Mesendoderm (in vitro differentiated cells): ENCODE results near the gene AOPEP.
"Not testable (repeated sequence)": the region's sequence is repeated elsewhere in the genome, so short reads cannot be mapped to it uniquely, and the experiment has no call there.

ENCODE experiments used
- DNase-seq: peaks from one replicate; pipeline ENCODE4 v3.0.0; 2013
- H2AK5ac ChIP-seq: 2 replicates; pipeline ENCODE4 v1.6.1; 2013; ENCODE audit warnings: low read length, inconsistent platforms
- H2BK120ac ChIP-seq: 2 replicates; pipeline ENCODE4 v1.6.1; 2013; ENCODE audit warnings: low read depth, mild to moderate bottlenecking, low read length, moderate library complexity, mixed read lengths
- H2BK15ac ChIP-seq: replicated peaks from 2 replicates; pipeline ENCODE4 v1.6.1; 2013; ENCODE audit warnings: low read depth, mild to moderate bottlenecking, moderate library complexity
- H2BK5ac ChIP-seq: 2 replicates; pipeline ENCODE4 v1.6.1; 2013; ENCODE audit warnings: low read length, inconsistent platforms
- H3K18ac ChIP-seq: 2 replicates; pipeline ENCODE4 v1.6.1; 2013; ENCODE audit warnings: mild to moderate bottlenecking, low read length, mixed read lengths
- H3K23ac ChIP-seq: one replicate; pipeline ENCODE4 v1.6.1; 2013; ENCODE audit warnings: low read length
- H3K27ac ChIP-seq: 2 replicates; pipeline ENCODE4 v1.5.1; 2013; ENCODE audit warnings: low read depth, mild to moderate bottlenecking, inconsistent platforms, low read length, moderate library complexity
- H3K27me3 ChIP-seq: 2 replicates; pipeline ENCODE4 v1.6.1; 2013; ENCODE audit warnings: low read length, control low read depth, mild to moderate bottlenecking, inconsistent platforms; ENCODE audit not compliant: insufficient read depth, poor library complexity
- H3K36me3 ChIP-seq: 2 replicates; pipeline ENCODE4 v1.6.1; 2013; ENCODE audit warnings: low read length, inconsistent platforms; ENCODE audit not compliant: control insufficient read depth, insufficient read depth
- H3K4ac ChIP-seq: one replicate; pipeline ENCODE4 v1.6.1; 2013; ENCODE audit warnings: low read depth, mild to moderate bottlenecking, low read length, moderate library complexity
- H3K4me1 ChIP-seq: 2 replicates; pipeline ENCODE4 v1.6.1; 2013; ENCODE audit warnings: low read depth, low read length, inconsistent platforms; ENCODE audit not compliant: control insufficient read depth
- H3K4me2 ChIP-seq: 2 replicates; pipeline ENCODE4 v1.6.1; 2013; ENCODE audit warnings: low read length
- H3K4me3 ChIP-seq: 2 replicates; pipeline ENCODE4 v1.5.1; 2013; ENCODE audit warnings: mild to moderate bottlenecking, low read length
- H3K56ac ChIP-seq: one replicate; pipeline ENCODE4 v1.6.1; 2013; ENCODE audit warnings: low read length
- H3K79me1 ChIP-seq: 2 replicates; pipeline ENCODE4 v1.6.1; 2013; ENCODE audit warnings: low read length, inconsistent platforms
- H3K79me2 ChIP-seq: 2 replicates; pipeline ENCODE4 v1.6.1; 2013; ENCODE audit warnings: mild to moderate bottlenecking, low read length; ENCODE audit not compliant: control insufficient read depth, insufficient read depth
- H3K9ac ChIP-seq: 2 replicates; pipeline ENCODE4 v1.6.1; 2013; ENCODE audit warnings: low read length, inconsistent platforms
- H4K5ac ChIP-seq: one replicate; pipeline ENCODE4 v1.6.1; 2013; ENCODE audit warnings: low read length
- H4K8ac ChIP-seq: one replicate; pipeline ENCODE4 v1.6.1; 2013; ENCODE audit warnings: low read depth, mild to moderate bottlenecking, control low read depth, low read length, moderate library complexity
- WGBS: extraction: QIAGEN DNeasy Blood & Tissue Kit; methylation state at CpG from one replicate; pipeline ENCODE4 v1.1.7; 2013; ENCODE audit warnings: low lambda C conversion rate, missing lambda C conversion rate; ENCODE audit not compliant: insufficient coverage; ENCODE audit errors: extremely low coverage; 5-methylcytosine and 5-hydroxymethylcytosine counted together

AOPEP gene

GRCh38 chr9:94935396-94935795 is 208.9 kb downstream of the AOPEP start:
- no CpG with 5 or more reads among the region's 6 CpGs for WGBS
- Histone ChIP-seq H2BK15ac (no peak overlapping the region), H3K56ac (no peak overlapping the region), H3K27ac (no peak overlapping the region), H3K36me3 (no peaks in the 10 kb centered on the region), H2BK120ac (no peak overlapping the region), H4K5ac (no peak overlapping the region), H3K4me1 (peaks cover 1% of the 10 kb centered on the region), H2AK5ac (no peak overlapping the region), H3K18ac (no peak overlapping the region), H3K4me3 (no peak overlapping the region), H3K4me2 (no peak overlapping the region), H3K79me2 (no peaks in the 10 kb centered on the region), H3K79me1 (no peaks in the 10 kb centered on the region), H3K4ac (no peak overlapping the region), H4K8ac (no peak overlapping the region), H3K27me3 (no peaks in the 10 kb centered on the region), H3K23ac (no peak overlapping the region), H2BK5ac (no peak overlapping the region), H3K9ac (no peak overlapping the region)
- no peak for DNase-seq

GRCh38 chr9:94936419-94936818 is 209.9 kb downstream of the AOPEP start:
- Histone ChIP-seq H3K79me2 (no peaks in the 10 kb centered on the region), H3K23ac (no peak overlapping the region), H3K4ac (no peak overlapping the region), H3K9ac (no peak overlapping the region), H3K4me1 (peaks cover 1% of the 10 kb centered on the region), H2BK5ac (no peak overlapping the region), H4K5ac (no peak overlapping the region), H3K27me3 (no peaks in the 10 kb centered on the region), H3K4me3 (no peak overlapping the region), H3K36me3 (no peaks in the 10 kb centered on the region), H3K79me1 (no peaks in the 10 kb centered on the region), H2BK120ac (no peak overlapping the region), H2BK15ac (no peak overlapping the region), H3K27ac (no peak overlapping the region), H3K56ac (no peak overlapping the region), H3K4me2 (no peak overlapping the region), H4K8ac (no peak overlapping the region), H2AK5ac (no peak overlapping the region), H3K18ac (no peak overlapping the region)
- no peak for DNase-seq
- WGBS, result no CpG with 5 or more reads among the region's 3 CpGs

DNA sequence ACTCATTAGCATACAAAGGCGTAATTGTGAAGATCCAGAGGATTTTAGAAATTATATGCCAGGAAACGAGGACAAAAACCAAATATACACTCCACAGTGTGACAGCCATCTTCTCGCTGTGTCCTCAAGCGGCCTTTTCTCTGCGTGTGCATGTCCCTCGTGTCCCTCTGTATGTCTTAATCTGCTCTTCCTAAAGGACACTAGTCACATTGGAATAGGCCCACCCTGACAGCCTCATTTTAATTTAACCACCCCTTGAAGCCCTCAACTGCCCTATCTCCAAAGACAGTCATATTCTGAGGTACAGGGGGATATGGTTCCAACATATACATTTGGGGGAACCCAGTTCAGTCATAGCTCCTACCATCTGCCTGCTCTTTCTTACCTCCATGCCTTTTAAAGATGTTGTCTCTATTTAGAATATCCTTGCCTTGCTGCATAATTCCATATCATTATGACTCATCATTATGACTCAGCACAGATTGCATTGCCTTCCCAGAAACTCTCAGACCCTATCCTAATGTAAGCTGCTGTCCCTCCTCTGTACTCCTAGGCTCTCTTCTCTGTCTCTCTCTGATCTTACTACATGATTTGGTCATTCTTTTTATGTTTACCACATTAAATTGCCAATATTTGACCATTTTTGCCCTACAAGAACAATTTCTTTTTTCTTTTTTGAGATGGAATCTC is 210.9 kb downstream of the AOPEP start:
- Histone ChIP-seq H4K5ac (no peak overlapping the region), H3K79me1 (no peaks in the 10 kb centered on the region), H3K4me1 (peaks cover 1% of the 10 kb centered on the region), H3K4me3 (no peak overlapping the region), H4K8ac (no peak overlapping the region), H3K27me3 (no peaks in the 10 kb centered on the region), H2BK120ac (no peak overlapping the region), H3K27ac (no peak overlapping the region), H3K23ac (no peak overlapping the region), H3K9ac (no peak overlapping the region), H2AK5ac (no peak overlapping the region), H3K79me2 (no peaks in the 10 kb centered on the region), H3K18ac (peak overlapping the region; percentile 8), H3K4ac (no peak overlapping the region), H3K36me3 (no peaks in the 10 kb centered on the region), H3K56ac (no peak overlapping the region), H2BK5ac (no peak overlapping the region), H3K4me2 (no peak overlapping the region), H2BK15ac (no peak overlapping the region)
- no CpG with 5 or more reads among the region's 6 CpGs for WGBS
- DNase-seq, result peak; percentile 73

DNA sequence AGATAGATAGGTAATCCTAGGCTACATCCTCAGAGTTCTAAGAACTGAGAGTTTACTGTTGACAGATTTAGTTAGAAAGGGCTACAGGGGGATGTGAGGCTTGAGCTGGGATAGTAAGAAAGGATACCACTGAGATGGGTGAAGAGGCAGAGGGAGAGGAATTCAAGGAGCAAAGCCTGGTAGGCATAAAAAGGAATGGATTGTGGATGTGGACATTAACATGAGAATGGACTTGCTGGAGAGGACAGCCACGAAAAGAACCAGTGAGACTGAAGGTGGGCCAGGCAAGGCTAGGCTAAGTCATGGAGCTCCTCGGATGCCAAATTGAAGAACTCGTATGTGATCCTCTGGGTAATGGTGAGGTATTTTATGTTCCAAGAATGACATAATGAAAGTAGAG is 211.9 kb downstream of the AOPEP start:
- Histone ChIP-seq H3K4ac (no peak overlapping the region), H3K4me3 (no peak overlapping the region), H2BK120ac (no peak overlapping the region), H4K8ac (no peak overlapping the region), H3K56ac (no peak overlapping the region), H3K4me1 (peaks cover 1% of the 10 kb centered on the region), H3K79me2 (no peaks in the 10 kb centered on the region), H3K18ac (no peak overlapping the region), H2BK15ac (no peak overlapping the region), H3K27me3 (no peaks in the 10 kb centered on the region), H3K36me3 (no peaks in the 10 kb centered on the region), H3K4me2 (no peak overlapping the region), H3K79me1 (no peaks in the 10 kb centered on the region), H2BK5ac (no peak overlapping the region), H4K5ac (no peak overlapping the region), H3K9ac (no peak overlapping the region), H3K27ac (no peak overlapping the region), H2AK5ac (no peak overlapping the region), H3K23ac (no peak overlapping the region)
- DNase-seq, result no peak
- WGBS, result no CpG with 5 or more reads among the region's 3 CpGs

DNA sequence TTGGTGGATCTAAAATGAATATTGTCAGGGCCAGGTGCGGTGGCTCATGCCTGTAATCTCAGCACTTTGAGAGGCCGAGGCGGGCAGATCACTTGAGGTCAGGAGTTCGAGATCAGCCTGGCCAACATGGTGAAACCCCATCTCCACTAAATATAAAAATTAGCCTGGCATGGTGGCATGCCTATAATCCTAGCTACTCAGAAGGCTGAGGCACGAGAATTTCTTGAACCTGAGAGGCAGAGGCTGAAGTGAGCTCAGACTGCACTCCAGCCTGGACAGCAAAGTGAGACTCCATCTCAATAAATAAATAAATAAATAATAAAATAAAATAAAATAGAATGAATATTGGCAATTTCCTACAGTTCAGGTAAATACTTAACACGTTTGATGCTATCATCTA is 213.8 kb downstream of the AOPEP start:
- H3K4me2 ChIP-seq, H3K23ac ChIP-seq, H4K8ac ChIP-seq, H4K5ac ChIP-seq, H2BK5ac ChIP-seq, H3K27ac ChIP-seq, H2BK15ac ChIP-seq, H3K79me1 ChIP-seq, H2BK120ac ChIP-seq, H3K4ac ChIP-seq, H3K56ac ChIP-seq, DNase-seq, H3K27me3 ChIP-seq, H3K9ac ChIP-seq, H2AK5ac ChIP-seq, H3K18ac ChIP-seq, H3K4me1 ChIP-seq, H3K36me3 ChIP-seq, H3K79me2 ChIP-seq, H3K4me3 ChIP-seq: not testable (repeated sequence)
- WGBS, result no CpG with 5 or more reads among the region's 6 CpGs
